Activated CD4-positive, alpha-beta T cell treated with anti-CD3 and anti-CD28 coated beads for 1 hour (primary cell): ENCODE results near the gene CPNE2.

Experiments
- DNase-seq: peaks from one replicate; pipeline ENCODE4 v3.0.0-alpha.2; 2020

Gene CPNE2

GRCh38 chr16:57127037-57127763 lies 34.8 kb downstream of the CPNE2 start:
- DNase-seq: no peak

- DNase-seq: no peak
Observed at GRCh38 chr16:57127836-57128235, 35.5 kb downstream of the CPNE2 start.

- DNase-seq: peak; percentile 13
Observed at GRCh38 chr16:57128771-57129389, 36.5 kb downstream of the CPNE2 start.

- no peak for DNase-seq
Observed at GRCh38 chr16:57130950-57131321, 38.6 kb downstream of the CPNE2 start.

- DNase-seq: no peak
Observed at GRCh38 chr16:57131351-57131970, 39.1 kb downstream of the CPNE2 start.

GRCh38 chr16:57132470-57132869 lies 40.1 kb downstream of the CPNE2 start:
- no peak for DNase-seq

- no peak for DNase-seq
Observed at GRCh38 chr16:57133031-57133430, 40.6 kb downstream of the CPNE2 start.

- no peak for DNase-seq
Observed at GRCh38 chr16:57133886-57134285, 41.5 kb downstream of the CPNE2 start.

- no peak for DNase-seq
Observed at GRCh38 chr16:57134982-57135381, 42.6 kb downstream of the CPNE2 start.

GRCh38 chr16:57137043-57137442 lies 44.7 kb downstream of the CPNE2 start:
- DNase-seq: no peak

- no peak for DNase-seq
Observed at GRCh38 chr16:57137566-57138273, 45.3 kb downstream of the CPNE2 start.

GRCh38 chr16:57138281-57138935 lies 46.0 kb downstream of the CPNE2 start:
- no peak for DNase-seq

GRCh38 chr16:57140931-57141668 lies 48.7 kb downstream of the CPNE2 start:
- DNase-seq: no peak

GRCh38 chr16:57141822-57142631 lies 49.6 kb downstream of the CPNE2 start:
- no peak for DNase-seq

GRCh38 chr16:57143149-57143921 lies 51.0 kb downstream of the CPNE2 start:
- DNase-seq: no peak

GRCh38 chr16:57144027-57144426 lies 51.6 kb downstream of the CPNE2 start:
- DNase-seq: no peak

- DNase-seq: no peak
Observed at GRCh38 chr16:57145046-57146021, 53.0 kb downstream of the CPNE2 start.

GRCh38 chr16:57146040-57146647 lies 53.8 kb downstream of the CPNE2 start:
- DNase-seq: no peak

- DNase-seq: no peak
Observed at GRCh38 chr16:57146735-57147134, 54.4 kb downstream of the CPNE2 start.
